Fibroblast of mammary gland (primary cell): ENCODE measurements around the gene VTI1A.
"Not testable (repeated sequence)": the region's sequence is repeated elsewhere in the genome, so short reads cannot be mapped to it uniquely, and the experiment has no call there.

Experiments
- DNase-seq: peaks from one replicate; pipeline ENCODE4 v3.0.0-alpha.2; 2010; ENCODE audit warnings: low read depth
- H3K4me3 ChIP-seq: 2 replicates; pipeline ENCODE4 v1.5.1; 2011; ENCODE audit warnings: low read depth, mild to moderate bottlenecking, low read length, moderate library complexity; ENCODE audit not compliant: control insufficient read depth
- TF ChIP-seq, protein P1 (sequence below): conservative IDR thresholded peaks from 2 replicates; pipeline ENCODE4 v1.5.1; 2011; ENCODE audit warnings: low read depth, low read length, inconsistent platforms; ENCODE audit not compliant: control insufficient read depth, insufficient read depth

Gene VTI1A

DNA sequence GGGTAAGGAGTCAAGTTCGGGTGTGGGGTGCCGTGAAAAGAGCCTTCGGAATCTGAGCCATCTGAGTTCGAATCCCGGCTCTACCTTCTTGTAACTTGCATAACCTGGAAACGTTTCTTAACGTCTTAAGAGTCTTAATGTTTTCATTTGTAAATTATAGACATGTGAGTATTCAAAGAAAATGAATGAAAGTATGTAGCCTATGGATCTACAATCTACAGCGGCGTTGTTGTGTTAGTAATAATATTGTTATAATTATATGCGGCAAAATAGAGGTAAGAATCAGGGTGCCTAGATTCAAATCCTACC is 559 bp downstream of the VTI1A start:
- no peak for DNase-seq
- TF ChIP-seq, protein P1, sequence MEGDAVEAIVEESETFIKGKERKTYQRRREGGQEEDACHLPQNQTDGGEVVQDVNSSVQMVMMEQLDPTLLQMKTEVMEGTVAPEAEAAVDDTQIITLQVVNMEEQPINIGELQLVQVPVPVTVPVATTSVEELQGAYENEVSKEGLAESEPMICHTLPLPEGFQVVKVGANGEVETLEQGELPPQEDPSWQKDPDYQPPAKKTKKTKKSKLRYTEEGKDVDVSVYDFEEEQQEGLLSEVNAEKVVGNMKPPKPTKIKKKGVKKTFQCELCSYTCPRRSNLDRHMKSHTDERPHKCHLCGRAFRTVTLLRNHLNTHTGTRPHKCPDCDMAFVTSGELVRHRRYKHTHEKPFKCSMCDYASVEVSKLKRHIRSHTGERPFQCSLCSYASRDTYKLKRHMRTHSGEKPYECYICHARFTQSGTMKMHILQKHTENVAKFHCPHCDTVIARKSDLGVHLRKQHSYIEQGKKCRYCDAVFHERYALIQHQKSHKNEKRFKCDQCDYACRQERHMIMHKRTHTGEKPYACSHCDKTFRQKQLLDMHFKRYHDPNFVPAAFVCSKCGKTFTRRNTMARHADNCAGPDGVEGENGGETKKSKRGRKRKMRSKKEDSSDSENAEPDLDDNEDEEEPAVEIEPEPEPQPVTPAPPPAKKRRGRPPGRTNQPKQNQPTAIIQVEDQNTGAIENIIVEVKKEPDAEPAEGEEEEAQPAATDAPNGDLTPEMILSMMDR, result no peak
- peak overlapping the region; percentile 98 for H3K4me3 ChIP-seq

DNA sequence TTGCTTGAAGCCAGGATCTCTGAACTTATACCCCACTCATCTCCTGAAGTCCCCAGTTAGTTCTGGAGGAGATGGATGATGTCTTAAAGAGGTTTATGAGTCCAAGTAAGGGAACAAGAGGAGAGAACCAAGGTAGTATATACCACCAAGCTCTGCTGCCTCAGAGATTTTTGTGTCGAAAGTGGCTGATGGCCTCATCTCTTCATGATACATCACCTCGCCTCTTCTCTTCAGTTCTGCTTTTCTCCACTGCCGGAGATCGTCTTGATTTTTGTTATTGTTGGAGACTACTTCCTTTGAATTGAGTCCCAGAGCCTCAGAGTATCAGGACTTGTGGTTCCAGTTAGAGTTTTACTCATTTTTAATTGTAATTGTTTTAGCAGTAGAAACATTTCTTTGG is 1.9 kb downstream of the VTI1A start:
- TF ChIP-seq, protein P1, result no peak
- no peak overlapping the region for H3K4me3 ChIP-seq
- DNase-seq, result no peak

DNA sequence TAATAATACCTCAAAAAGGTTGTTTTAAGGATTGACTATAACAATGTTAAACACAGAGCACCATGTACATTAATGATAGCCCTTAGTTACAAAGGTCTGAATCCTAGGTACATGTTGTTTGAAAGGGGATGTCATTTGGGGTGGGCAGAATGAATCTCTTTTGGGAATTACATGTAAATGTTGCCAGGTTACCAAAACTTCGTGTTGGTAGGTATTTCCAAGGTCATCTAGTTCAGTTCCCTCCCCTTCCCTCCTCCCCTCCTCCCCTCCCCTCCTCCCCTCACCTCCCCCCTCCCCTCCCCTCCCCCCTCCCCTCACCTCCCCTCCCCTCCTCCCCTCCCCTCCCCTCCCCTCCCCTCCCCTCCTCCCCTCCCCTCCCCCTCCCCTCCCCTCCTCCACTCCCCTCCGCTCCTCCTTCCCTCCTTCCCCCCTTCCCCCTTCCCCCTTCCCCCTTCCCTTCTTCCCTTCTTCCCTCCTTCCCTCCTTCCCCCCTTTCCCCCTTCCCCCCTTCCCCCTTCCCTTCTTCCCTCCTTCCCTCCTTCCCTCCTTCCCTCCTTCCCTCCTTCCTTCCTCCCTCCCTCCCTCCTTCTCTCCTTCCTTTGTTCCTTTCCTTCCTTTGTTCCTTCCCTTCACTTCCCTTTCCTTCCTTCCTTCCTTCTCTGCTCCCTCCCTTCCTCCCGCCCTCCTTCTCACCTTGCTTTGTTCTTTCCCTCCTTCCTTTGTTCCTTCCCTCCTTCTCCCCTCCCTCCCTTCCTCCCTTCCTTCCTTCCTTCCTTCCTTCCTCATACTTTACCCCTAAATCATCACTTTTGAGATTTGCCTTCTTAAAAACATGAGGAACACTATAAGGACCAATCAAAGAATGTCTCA is 8.1 kb downstream of the VTI1A start:
- TF ChIP-seq, protein P1, result no peak
- H3K4me3 ChIP-seq, result no peak overlapping the region
- DNase-seq, result no peak

DNA sequence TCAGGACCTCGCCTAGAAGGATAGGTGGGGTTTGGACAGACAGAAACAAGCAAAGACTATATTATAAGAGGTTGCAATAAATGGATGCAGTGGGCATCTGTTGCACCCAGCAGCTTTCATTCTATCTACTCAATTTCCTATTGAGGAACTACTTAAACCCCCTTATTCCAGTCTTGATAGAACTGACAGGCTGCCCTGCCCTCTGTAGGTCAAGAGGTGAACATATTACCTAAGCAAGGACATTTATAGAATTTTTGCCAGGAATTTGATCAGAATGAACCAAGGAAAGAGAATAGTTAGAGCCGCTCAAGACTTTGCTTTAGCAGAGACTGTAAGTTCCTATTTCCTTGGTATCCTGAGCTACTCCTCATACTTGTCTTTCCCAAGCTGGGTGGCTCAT is 9.5 kb downstream of the VTI1A start:
- DNase-seq, result no peak
- TF ChIP-seq, protein P1, result no peak

DNA sequence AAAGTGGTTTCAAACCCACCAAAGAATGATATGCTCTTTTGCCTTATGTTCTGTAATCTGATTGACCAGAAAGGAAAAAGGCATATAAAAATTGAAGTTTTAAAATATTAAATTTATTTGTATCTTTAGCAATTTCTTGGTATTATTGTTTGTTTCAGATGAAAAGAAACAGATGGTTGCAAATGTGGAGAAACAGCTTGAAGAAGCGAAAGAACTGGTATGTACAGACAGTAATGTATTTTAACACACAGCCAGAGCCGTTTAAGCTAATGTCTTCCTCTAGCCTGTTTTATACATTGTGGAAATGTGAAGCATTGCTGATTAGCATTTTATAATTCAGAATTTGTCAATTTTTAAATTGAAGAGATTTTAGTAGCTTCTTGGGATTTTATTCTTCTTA is 13.4 kb downstream of the VTI1A start:
- TF ChIP-seq, protein P1, result no peak
- no peak for DNase-seq
- no peak overlapping the region for H3K4me3 ChIP-seq

More for the DNA sequence above, 9.5 kb downstream of the VTI1A start:
- H3K4me3 ChIP-seq, result no peak overlapping the region

DNA sequence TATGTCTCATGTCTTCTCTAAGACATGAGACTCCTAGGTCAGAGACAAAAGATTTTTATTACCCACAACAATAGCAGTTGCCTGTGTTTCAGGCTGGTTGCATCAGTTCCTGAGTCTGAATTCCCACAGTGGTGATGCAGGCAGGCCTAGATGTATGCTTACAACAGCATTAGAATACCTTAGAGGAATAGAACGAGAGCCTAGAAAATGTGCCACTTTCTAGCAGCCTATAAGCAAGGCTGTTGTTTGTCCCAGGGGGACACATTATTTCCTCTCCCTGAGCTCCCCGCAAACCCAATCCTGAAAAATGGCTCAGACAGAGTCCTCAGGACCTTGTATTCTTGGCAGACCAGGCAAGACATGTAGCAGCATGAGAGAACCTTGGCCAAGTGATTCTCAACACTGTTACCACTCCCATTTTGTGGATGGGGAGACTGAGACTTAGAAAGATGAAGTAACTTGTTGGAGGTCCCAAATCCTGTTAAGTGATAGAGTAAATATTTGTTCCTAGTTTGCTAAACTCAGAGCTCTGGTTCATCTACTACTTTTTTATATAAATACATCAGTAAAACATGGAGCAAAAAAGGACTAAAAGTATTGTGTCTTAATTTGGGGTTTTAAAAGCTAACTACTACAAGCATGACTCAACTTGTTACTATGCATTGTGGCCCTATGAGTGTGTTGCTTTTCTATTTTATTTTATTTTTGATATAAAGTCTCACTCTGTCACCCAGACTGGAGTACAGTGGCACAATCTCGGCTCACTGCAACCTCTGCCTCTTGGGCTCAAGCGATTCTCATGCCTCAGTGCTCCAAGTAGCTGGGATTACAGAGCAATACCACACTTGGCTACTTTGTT is 14.2 kb downstream of the VTI1A start:
- TF ChIP-seq, protein P1, result no peak
- DNase-seq, result peak; percentile 75
- H3K4me3 ChIP-seq, result no peak overlapping the region

DNA sequence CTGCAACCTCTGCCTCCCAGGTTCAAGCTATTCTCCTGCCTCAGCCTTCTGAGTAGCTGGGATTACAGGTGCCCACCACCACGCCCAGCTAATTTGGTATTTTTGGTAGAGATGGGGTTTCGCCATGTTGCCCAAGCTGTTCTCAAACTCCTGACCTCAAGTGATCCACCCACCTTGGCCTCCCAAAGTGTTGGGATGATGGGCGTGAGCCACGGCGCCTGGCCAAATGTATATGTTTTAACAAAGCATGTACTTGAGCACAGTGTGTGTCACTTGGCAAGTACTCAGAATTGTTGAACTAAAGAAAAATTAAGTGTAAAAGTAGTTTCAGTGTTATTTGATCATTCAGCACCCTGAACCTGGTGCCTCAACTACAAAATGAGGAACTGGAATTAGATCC is 17.1 kb downstream of the VTI1A start:
- DNase-seq, H3K4me3 ChIP-seq: not testable (repeated sequence)
